Measurements from ENCODE around the gene SYP. TPM values are rescaled to one million over a fixed set of nuclear protein-coding genes. Genes with fewer than 3 reads are reported as not detected.

The SYP gene
- total and polyA plus RNA-seq, 10 of the 15 experiments (the other 5 are each of a cell fraction or from before 2014, with no cell fraction given), result 0.34 to 1.7 (median 0.74) TPM

GRCh38 chrX:49163555-49164419 lies 36.2 kb downstream of the SYP start (continued):
- TF ChIP-seq FOXM1 (IDR thresholded peaks at IDR 0.05; ENCODE audit: low read depth, low read length) (no peak), HDAC6 (IDR thresholded peaks at IDR 0.05; ENCODE audit: unreplicated experiment) (no peak), GABPA (IDR thresholded peaks at IDR 0.05; ENCODE audit: low read depth) (no peak), RFX5 (IDR thresholded peaks at IDR 0.05; ENCODE audit: low read depth, low read length) (no peak), PAX5 (IDR thresholded peaks at IDR 0.05; ENCODE audit: borderline replicate concordance, low read depth, low read length) (no peak), HDAC2 (IDR thresholded peaks at IDR 0.05) (no peak), ZNF687 (IDR thresholded peaks at IDR 0.05) (peak; percentile 46; the same call in 1 of the 2 replicates), SIX5 (IDR thresholded peaks at IDR 0.05; ENCODE audit: low read depth, low read length, severe bottlenecking) (no peak), CREB1 (IDR thresholded peaks at IDR 0.05; ENCODE audit: low read depth) (peak; percentile 72), MXI1 (IDR thresholded peaks at IDR 0.05; ENCODE audit: low read depth, low read length) (no peak), IKZF2 (IDR thresholded peaks at IDR 0.05) (no peak), TBL1XR1 (IDR thresholded peaks at IDR 0.05; ENCODE audit: low read depth, low read length) (no peak), STAT3 (IDR thresholded peaks at IDR 0.05; ENCODE audit: low read depth, low read length) (no peak), RELB (IDR thresholded peaks at IDR 0.05; ENCODE audit: low read depth) (0 out of 2 replicates have a peak, but pooled peaks have one; percentile 33), FOS (IDR thresholded peaks at IDR 0.05; ENCODE audit: borderline replicate concordance, extremely low read depth, insufficient read length) (no peak), PML (IDR thresholded peaks at IDR 0.05; ENCODE audit: low read length) (no peak), SMAD1 (IDR thresholded peaks at IDR 0.05; ENCODE audit: low read depth, partially characterized antibody) (no peak), ZNF217 (IDR thresholded peaks at IDR 0.05) (0 out of 2 replicates have a peak, but pooled peaks have one; percentile 23)
- TF ChIP-seq, protein P1, sequence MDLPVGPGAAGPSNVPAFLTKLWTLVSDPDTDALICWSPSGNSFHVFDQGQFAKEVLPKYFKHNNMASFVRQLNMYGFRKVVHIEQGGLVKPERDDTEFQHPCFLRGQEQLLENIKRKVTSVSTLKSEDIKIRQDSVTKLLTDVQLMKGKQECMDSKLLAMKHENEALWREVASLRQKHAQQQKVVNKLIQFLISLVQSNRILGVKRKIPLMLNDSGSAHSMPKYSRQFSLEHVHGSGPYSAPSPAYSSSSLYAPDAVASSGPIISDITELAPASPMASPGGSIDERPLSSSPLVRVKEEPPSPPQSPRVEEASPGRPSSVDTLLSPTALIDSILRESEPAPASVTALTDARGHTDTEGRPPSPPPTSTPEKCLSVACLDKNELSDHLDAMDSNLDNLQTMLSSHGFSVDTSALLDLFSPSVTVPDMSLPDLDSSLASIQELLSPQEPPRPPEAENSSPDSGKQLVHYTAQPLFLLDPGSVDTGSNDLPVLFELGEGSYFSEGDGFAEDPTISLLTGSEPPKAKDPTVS (IDR thresholded peaks at IDR 0.05; ENCODE audit: low read depth, low read length), result no peak
- TF ChIP-seq, protein P2, sequence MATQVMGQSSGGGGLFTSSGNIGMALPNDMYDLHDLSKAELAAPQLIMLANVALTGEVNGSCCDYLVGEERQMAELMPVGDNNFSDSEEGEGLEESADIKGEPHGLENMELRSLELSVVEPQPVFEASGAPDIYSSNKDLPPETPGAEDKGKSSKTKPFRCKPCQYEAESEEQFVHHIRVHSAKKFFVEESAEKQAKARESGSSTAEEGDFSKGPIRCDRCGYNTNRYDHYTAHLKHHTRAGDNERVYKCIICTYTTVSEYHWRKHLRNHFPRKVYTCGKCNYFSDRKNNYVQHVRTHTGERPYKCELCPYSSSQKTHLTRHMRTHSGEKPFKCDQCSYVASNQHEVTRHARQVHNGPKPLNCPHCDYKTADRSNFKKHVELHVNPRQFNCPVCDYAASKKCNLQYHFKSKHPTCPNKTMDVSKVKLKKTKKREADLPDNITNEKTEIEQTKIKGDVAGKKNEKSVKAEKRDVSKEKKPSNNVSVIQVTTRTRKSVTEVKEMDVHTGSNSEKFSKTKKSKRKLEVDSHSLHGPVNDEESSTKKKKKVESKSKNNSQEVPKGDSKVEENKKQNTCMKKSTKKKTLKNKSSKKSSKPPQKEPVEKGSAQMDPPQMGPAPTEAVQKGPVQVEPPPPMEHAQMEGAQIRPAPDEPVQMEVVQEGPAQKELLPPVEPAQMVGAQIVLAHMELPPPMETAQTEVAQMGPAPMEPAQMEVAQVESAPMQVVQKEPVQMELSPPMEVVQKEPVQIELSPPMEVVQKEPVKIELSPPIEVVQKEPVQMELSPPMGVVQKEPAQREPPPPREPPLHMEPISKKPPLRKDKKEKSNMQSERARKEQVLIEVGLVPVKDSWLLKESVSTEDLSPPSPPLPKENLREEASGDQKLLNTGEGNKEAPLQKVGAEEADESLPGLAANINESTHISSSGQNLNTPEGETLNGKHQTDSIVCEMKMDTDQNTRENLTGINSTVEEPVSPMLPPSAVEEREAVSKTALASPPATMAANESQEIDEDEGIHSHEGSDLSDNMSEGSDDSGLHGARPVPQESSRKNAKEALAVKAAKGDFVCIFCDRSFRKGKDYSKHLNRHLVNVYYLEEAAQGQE (IDR thresholded peaks at IDR 0.05; ENCODE audit: low read depth, low read length), result no peak

Measured in GM12878 (cell line).